Fibroblast of lung (primary cell): ENCODE data around the gene STEEP1. TPM values are rescaled to one million over a fixed set of nuclear protein-coding genes. Genes with fewer than 3 reads are reported as not detected.

Experiments used
- DNase-seq, 2 donors: peaks; one replicate each; pipeline versions ENCODE4 v3.0.0 to v3.0.0-alpha.2; 2010; ENCODE audit warnings: low read depth in 2 of 2
- H2AFZ ChIP-seq: 2 replicates; pipeline ENCODE4 v1.5.1; 2012; ENCODE audit warnings: low read length, control low read depth, inconsistent platforms
- H3K27ac ChIP-seq: 2 replicates; pipeline ENCODE4 v1.5.1; 2011; ENCODE audit warnings: low read length, control low read depth; ENCODE audit not compliant: insufficient read depth
- H3K27me3 ChIP-seq: 2 replicates; pipeline ENCODE4 v1.5.1; 2011; ENCODE audit warnings: mild to moderate bottlenecking, low read length; ENCODE audit not compliant: control insufficient read depth, insufficient read depth
- H3K36me3 ChIP-seq: 2 replicates; pipeline ENCODE4 v1.5.1; 2011; ENCODE audit warnings: low read length; ENCODE audit not compliant: control insufficient read depth, insufficient read depth
- H3K4me1 ChIP-seq: 2 replicates; pipeline ENCODE4 v1.5.1; 2011; ENCODE audit warnings: low read length; ENCODE audit not compliant: control insufficient read depth, insufficient read depth; ENCODE audit errors: extremely low read depth
- H3K4me2 ChIP-seq: 2 replicates; pipeline ENCODE4 v1.5.1; 2011; ENCODE audit warnings: low read length, control low read depth; ENCODE audit not compliant: insufficient read depth; ENCODE audit errors: extremely low read depth
- H3K4me3 ChIP-seq, 4 experiments: fragments of 200-600 bp in 1 of 4; sonication (generic) in 1 of 4; replicated peaks in 1 of 4; 2 replicates each; pipeline ENCODE4 v1.5.1; 2011 to 2016; ENCODE audit warnings: low read length in 4 of 4, low read depth in 3 of 4, mild to moderate bottlenecking in 3 of 4, control low read depth in 2 of 4, inconsistent platforms in 1 of 4, mixed read lengths in 1 of 4; ENCODE audit not compliant: insufficient read depth in 1 of 4; ENCODE audit errors: control extremely low read depth in 1 of 4
- H3K79me2 ChIP-seq: 2 replicates; pipeline ENCODE4 v1.5.1; 2012; ENCODE audit warnings: mild to moderate bottlenecking, low read length, inconsistent platforms; ENCODE audit not compliant: control insufficient read depth, insufficient read depth
- H3K9ac ChIP-seq: 2 replicates; pipeline ENCODE4 v1.5.1; 2011; ENCODE audit warnings: mild to moderate bottlenecking, low read length, control low read depth; ENCODE audit not compliant: insufficient read depth
- H3K9me3 ChIP-seq: 2 replicates; pipeline ENCODE4 v1.5.1; 2012; ENCODE audit warnings: low read depth, low read length; ENCODE audit not compliant: control insufficient read depth, insufficient read depth
- H4K20me1 ChIP-seq: 2 replicates; pipeline ENCODE4 v1.5.1; 2011; ENCODE audit warnings: low read length; ENCODE audit not compliant: control insufficient read depth, insufficient read depth; ENCODE audit errors: extremely low read depth
- EZH2 ChIP-seq: IDR thresholded peaks from 2 replicates; pipeline ENCODE4 v1.5.1; 2012; ENCODE audit warnings: low read length, control low read depth, mild to moderate bottlenecking; ENCODE audit errors: missing control alignments
- polyA minus RNA-seq: library from RNA; depleted of rRNA, polyadenylated mRNA; stranded (reverse); fragments of >200 nt; gene quantifications from 2 replicates; pipeline ENCODE4 v1.2.3, GENCODE V29; 2011; ENCODE audit warnings: low replicate concordance
- polyA plus RNA-seq, 2 donors: library from polyadenylated mRNA; depleted of rRNA in 1 of 2; stranded (reverse) in 1 of 2; unstranded in 1 of 2; fragments of >200 nt; gene quantifications; 2 replicates each; pipeline ENCODE4 v1.2.1, GENCODE V29; 2011 to 2012; ENCODE audit warnings: missing spikeins in 1 of 2
- total RNA-seq: library from RNA; depleted of rRNA; stranded (reverse); fragments of >200 nt; gene quantifications from 2 replicates; pipeline ENCODE4 v1.2.1, GENCODE V29; 2014
- TF ChIP-seq, protein P1 (sequence below), 2 donors: IDR thresholded peaks in 1 of 2; conservative IDR thresholded peaks in 1 of 2; 1 replicate in 1 of 2; 2 replicates in 1 of 2; pipeline ENCODE4 v1.5.1; 2011 to 2012; ENCODE audit warnings: low read length in 2 of 2, control low read depth in 1 of 2, inconsistent platforms in 1 of 2, low read depth in 1 of 2, mild to moderate bottlenecking in 1 of 2

Gene STEEP1
- total RNA-seq (38.0 and 40.8 TPM in 2 replicates), polyA plus RNA-seq (20.1 and 20.3 TPM in 2 replicates), polyA minus RNA-seq (15.2 and 15.9 TPM in 2 replicates)
- polyA plus RNA-seq (2012), result 20.8 and 23.5 TPM in 2 replicates

DNA sequence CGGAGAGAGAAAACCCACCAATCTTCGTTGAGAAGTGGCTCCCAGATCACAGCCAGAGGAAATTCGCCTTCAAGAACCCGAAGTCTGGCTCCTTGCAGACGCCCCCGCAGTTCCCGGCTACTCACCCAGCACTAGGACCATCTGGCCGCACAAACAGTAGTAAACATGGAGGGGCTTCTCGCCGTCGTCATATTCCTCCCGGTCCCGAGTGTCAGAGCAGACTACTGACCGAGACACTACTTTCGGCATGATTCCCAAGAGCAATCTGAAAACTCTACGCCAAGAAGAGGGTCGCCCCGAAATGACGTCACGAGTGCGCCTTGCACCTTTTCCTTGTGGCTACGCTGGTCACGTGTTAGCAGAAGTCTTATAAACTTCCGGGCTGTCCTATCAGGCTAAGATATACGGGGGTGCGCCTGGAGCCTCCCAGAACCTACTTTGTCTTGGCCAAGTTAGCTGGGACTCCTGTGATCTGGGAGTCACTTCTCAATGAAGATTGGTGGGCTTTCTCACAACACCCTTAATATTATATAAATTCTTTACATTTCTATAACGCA is at the start of gene STEEP1:
Gene STEEP1, minus strand, starts transcription at position 303 of the 557 bp plus-strand sequence. Its CDS starts 54 bp downstream, at position 249.
- Histone ChIP-seq H2AFZ (peak within 1 kb of the TSS; percentile 51), H3K36me3 (no peaks in the 10 kb centered on the region), H3K9me3 (no peaks in the 10 kb centered on the region), H3K79me2 (peaks cover 2% of the 10 kb centered on the region), H3K4me3 (peak within 1 kb of the TSS; percentile 64 to 85 (median 74)), H3K27me3 (no peaks in the 10 kb centered on the region), H3K4me2 (peak within 1 kb of the TSS; percentile 90), H3K27ac (peak within 1 kb of the TSS; percentile 79), H3K9ac (peak within 1 kb of the TSS; percentile 65), H3K4me1 (no peaks in the 10 kb centered on the region), H4K20me1 (no peaks in the 10 kb centered on the region)
- TF ChIP-seq EZH2, result no peak
- TF ChIP-seq, protein P1, sequence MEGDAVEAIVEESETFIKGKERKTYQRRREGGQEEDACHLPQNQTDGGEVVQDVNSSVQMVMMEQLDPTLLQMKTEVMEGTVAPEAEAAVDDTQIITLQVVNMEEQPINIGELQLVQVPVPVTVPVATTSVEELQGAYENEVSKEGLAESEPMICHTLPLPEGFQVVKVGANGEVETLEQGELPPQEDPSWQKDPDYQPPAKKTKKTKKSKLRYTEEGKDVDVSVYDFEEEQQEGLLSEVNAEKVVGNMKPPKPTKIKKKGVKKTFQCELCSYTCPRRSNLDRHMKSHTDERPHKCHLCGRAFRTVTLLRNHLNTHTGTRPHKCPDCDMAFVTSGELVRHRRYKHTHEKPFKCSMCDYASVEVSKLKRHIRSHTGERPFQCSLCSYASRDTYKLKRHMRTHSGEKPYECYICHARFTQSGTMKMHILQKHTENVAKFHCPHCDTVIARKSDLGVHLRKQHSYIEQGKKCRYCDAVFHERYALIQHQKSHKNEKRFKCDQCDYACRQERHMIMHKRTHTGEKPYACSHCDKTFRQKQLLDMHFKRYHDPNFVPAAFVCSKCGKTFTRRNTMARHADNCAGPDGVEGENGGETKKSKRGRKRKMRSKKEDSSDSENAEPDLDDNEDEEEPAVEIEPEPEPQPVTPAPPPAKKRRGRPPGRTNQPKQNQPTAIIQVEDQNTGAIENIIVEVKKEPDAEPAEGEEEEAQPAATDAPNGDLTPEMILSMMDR (conservative IDR thresholded peaks at IDR 0.05 in 1 of 2, IDR thresholded peaks at IDR 0.05 in 1 of 2; ENCODE audit: low read depth in 1 of 2, low read length in 2 of 2), result no peak
- DNase-seq, result peak; percentile 92 to 93

DNA sequence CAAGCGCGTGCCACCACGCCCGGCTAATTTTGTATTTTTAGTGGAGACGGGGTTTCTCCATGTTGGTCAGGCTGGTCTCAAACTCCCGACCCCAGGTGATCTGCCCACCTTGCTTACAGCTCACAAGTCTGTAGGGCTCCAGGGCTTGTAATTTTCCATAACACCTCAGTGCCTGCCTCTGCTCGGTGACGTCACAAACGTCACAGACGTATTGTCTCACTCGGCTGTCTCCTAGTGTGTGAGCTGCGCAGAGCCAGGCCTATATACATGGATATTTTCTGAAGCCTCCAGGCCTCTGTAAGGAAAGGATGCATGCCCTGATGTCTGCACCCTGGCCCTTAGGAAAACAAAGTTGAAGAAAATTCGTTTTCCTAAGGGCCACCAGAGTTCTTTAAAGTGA is 49.6 kb upstream of the STEEP1 start:
- no peak overlapping the region for H3K4me2 ChIP-seq
- H3K4me1 ChIP-seq, result no peaks in the 10 kb centered on the region
- no peak for DNase-seq
- H3K79me2 ChIP-seq, result no peaks in the 10 kb centered on the region
- H3K27ac ChIP-seq, result no peak overlapping the region
- no peak overlapping the region for H3K9ac ChIP-seq
- H4K20me1 ChIP-seq, result no peaks in the 10 kb centered on the region
- H3K4me3 ChIP-seq, result no peak overlapping the region
- no peak overlapping the region for H2AFZ ChIP-seq
- H3K9me3 ChIP-seq, result no peaks in the 10 kb centered on the region
- TF ChIP-seq, protein P1 (conservative IDR thresholded peaks at IDR 0.05 in 1 of 2, IDR thresholded peaks at IDR 0.05 in 1 of 2; ENCODE audit: low read depth in 1 of 2, low read length in 2 of 2), result no peak
- TF ChIP-seq EZH2, result no peak
- H3K36me3 ChIP-seq, result no peaks in the 10 kb centered on the region
- H3K27me3 ChIP-seq, result no peaks in the 10 kb centered on the region

DNA sequence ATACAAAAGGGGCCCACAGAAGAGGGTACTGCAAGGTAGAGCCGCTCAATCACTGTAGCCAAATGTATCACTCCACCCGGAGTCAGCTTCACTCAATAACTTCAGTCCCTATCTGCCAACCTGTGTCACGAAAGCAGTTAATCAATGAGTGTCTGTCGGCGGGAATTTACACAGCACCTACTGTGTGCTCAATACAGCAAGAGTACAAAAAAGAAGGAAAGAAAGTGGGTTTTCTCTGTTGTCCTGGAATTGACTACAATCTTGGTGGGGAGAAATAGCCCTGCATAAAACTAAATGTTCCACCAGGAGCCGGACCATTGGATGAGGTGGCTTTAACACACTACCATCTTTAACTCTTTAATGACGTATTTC is 41.8 kb upstream of the STEEP1 start:
- H3K4me1 ChIP-seq, result no peaks in the 10 kb centered on the region
- peak overlapping the region; percentile 91 for H3K27ac ChIP-seq
- H3K36me3 ChIP-seq, result no peaks in the 10 kb centered on the region
- peak overlapping the region; percentile 92 for H3K9ac ChIP-seq
- H2AFZ ChIP-seq, result peak overlapping the region; percentile 68
- H3K4me2 ChIP-seq, result peak overlapping the region; percentile 39
- H3K9me3 ChIP-seq, result no peaks in the 10 kb centered on the region
- peak overlapping the region; percentile 63 to 77 (median 74) for H3K4me3 ChIP-seq
- H3K79me2 ChIP-seq, result peaks cover 30% of the 10 kb centered on the region
- H4K20me1 ChIP-seq, result no peaks in the 10 kb centered on the region
- H3K27me3 ChIP-seq, result no peaks in the 10 kb centered on the region
- no peak for DNase-seq
- no peak for TF ChIP-seq EZH2
